ENCODE results near the gene C1QTNF7.

Gene C1QTNF7

GRCh38 chr4:15414551-15415091 lies 13.2 kb upstream of the C1QTNF7 start:
- DNase-seq (ENCODE audit: low spot score), result no peak

GRCh38 chr4:15416357-15417232 lies 11.2 kb upstream of the C1QTNF7 start:
- no peak for DNase-seq (ENCODE audit: low spot score)

GRCh38 chr4:15417233-15417660 lies 10.6 kb upstream of the C1QTNF7 start:
- no peak for DNase-seq (ENCODE audit: low spot score)

GRCh38 chr4:15418956-15419355 lies 8.9 kb upstream of the C1QTNF7 start:
- no peak for DNase-seq (ENCODE audit: low spot score)

GRCh38 chr4:15420642-15421041 lies 7.2 kb upstream of the C1QTNF7 start:
- no peak for DNase-seq (ENCODE audit: low spot score)

GRCh38 chr4:15423285-15423711 lies 4.5 kb upstream of the C1QTNF7 start:
- peak; percentile 31 for DNase-seq (ENCODE audit: low spot score)

GRCh38 chr4:15425520-15425919 lies 2.3 kb upstream of the C1QTNF7 start:
- peak; percentile 37 for DNase-seq (ENCODE audit: low spot score)

GRCh38 chr4:15427161-15427560 lies 672 bp upstream of the C1QTNF7 start:
- no peak for DNase-seq (ENCODE audit: low spot score)

GRCh38 chr4:15428611-15429010 lies 778 bp downstream of the C1QTNF7 start:
- no peak for DNase-seq (ENCODE audit: low spot score)

GRCh38 chr4:15434091-15434490 lies 6.3 kb downstream of the C1QTNF7 start:
- DNase-seq (ENCODE audit: low spot score), result no peak

GRCh38 chr4:15434676-15435075 lies 6.8 kb downstream of the C1QTNF7 start:
- no peak for DNase-seq (ENCODE audit: low spot score)

- DNase-seq (ENCODE audit: low spot score), result no peak
These were observed 8.7 kb downstream of the C1QTNF7 start for GRCh38 chr4:15436513-15436912.

- DNase-seq (ENCODE audit: low spot score), result no peak
These were observed 11.2 kb downstream of the C1QTNF7 start for GRCh38 chr4:15438939-15439524.

GRCh38 chr4:15443371-15444160 lies 15.7 kb downstream of the C1QTNF7 start:
- DNase-seq (ENCODE audit: low spot score), result no peak

GRCh38 chr4:15444276-15444675 lies 16.4 kb downstream of the C1QTNF7 start:
- no peak for DNase-seq (ENCODE audit: low spot score)

GRCh38 chr4:15444879-15445547 lies 17.2 kb downstream of the C1QTNF7 start:
- DNase-seq (ENCODE audit: low spot score), result no peak

- DNase-seq (ENCODE audit: low spot score), result no peak
These were observed 23.5 kb downstream of the C1QTNF7 start for GRCh38 chr4:15451181-15451865.

- DNase-seq (ENCODE audit: low spot score), result no peak
These were observed 24.3 kb downstream of the C1QTNF7 start for GRCh38 chr4:15451866-15452765.

GRCh38 chr4:15455290-15455689 lies 27.5 kb downstream of the C1QTNF7 start:
- DNase-seq (ENCODE audit: low spot score), result no peak

Data from activated CD4-positive, alpha-beta T cell treated with anti-CD3 and anti-CD28 coated beads, Interleukin-2, Interleukin-4, amounts not matched to agents 100 ng/mL and 50 ng/mL, durations not matched to agents 16 hours and 8 hours (primary cell).